ENCODE measurements around the gene PRM3.

Gene PRM3

DNA sequence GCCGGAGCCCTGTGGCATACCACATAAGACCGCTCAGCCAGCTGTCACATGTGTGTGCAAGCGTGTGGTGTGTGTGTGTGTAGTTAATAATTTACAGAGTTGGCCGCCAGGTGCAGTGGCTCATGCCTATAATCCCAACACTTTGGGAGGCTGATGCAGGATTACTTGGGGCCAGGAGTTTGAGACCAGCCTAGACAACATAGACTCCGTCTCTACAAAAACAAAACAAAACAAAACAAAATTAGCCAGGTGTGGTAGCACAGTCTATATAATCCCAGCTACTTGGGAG lies 37.8 kb downstream of the PRM3 start:
- no peak overlapping the region for H2BK12ac ChIP-seq (ENCODE audit: low read length in 2 of 2)
- H2AK5ac ChIP-seq (ENCODE audit: low read length, severe bottlenecking) = no peak overlapping the region
- H2BK5ac ChIP-seq (ENCODE audit: low read depth, low read length, poor library complexity, severe bottlenecking) = no peak overlapping the region
- H3K27ac ChIP-seq (ENCODE audit: low read length, poor library complexity, severe bottlenecking) = no peak overlapping the region
- no peak overlapping the region for H3K9ac ChIP-seq (ENCODE audit: low read length)
- H4K8ac ChIP-seq (ENCODE audit: low read length) = no peak overlapping the region
- no peak overlapping the region for H3K14ac ChIP-seq (ENCODE audit: low read length in 2 of 2)
- no peaks in the 10 kb centered on the region for H3K9me3 ChIP-seq (ENCODE audit: control insufficient read depth, low read length)
- WGBS = 91% methylated on average over 3 of the region's 5 CpGs
- no peak overlapping the region for H3K4me3 ChIP-seq (ENCODE audit: insufficient read depth in 1 of 2, low read depth in 1 of 2, low read length in 2 of 2)
- no peak overlapping the region for H3K4ac ChIP-seq (ENCODE audit: low read depth in 1 of 2, low read length in 2 of 2)
- H4K91ac ChIP-seq (ENCODE audit: low read length) = no peak overlapping the region
- H2BK15ac ChIP-seq (ENCODE audit: low read depth, poor library complexity, severe bottlenecking) = no peak overlapping the region
- DNase-seq = no peak
- H2BK120ac ChIP-seq (ENCODE audit: low read depth, low read length) = no peak overlapping the region
- peaks cover 2% of the 10 kb centered on the region for H3K4me1 ChIP-seq (ENCODE audit: control insufficient read depth, insufficient read depth, low read depth, low read length)
- H3K27me3 ChIP-seq (ENCODE audit: control insufficient read depth in 1 of 2, insufficient read depth in 1 of 2, low read length in 2 of 2) = no peaks in the 10 kb centered on the region
- H3K79me1 ChIP-seq (replicated peaks; ENCODE audit: low read length, poor library complexity, severe bottlenecking) = no peaks in the 10 kb centered on the region
- no peak overlapping the region for H3K18ac ChIP-seq (ENCODE audit: low read depth in 1 of 2, low read length in 2 of 2)
- H2AFZ ChIP-seq (ENCODE audit: low read depth, low read length) = no peak overlapping the region
- H3K36me3 ChIP-seq (ENCODE audit: control insufficient read depth in 1 of 2, insufficient read depth in 2 of 2, low read depth in 1 of 2, low read length in 2 of 2) = no peaks in the 10 kb centered on the region
- no peak overlapping the region for H3K23ac ChIP-seq (ENCODE audit: low read length in 2 of 2)
- H3K4me2 ChIP-seq (ENCODE audit: low read length, poor library complexity, severe bottlenecking) = no peak overlapping the region

- Histone ChIP-seq H3K4ac (ENCODE audit: low read depth in 1 of 2, low read length in 2 of 2) (no peak overlapping the region), H3K18ac (ENCODE audit: low read depth in 1 of 2, low read length in 2 of 2) (no peak overlapping the region), H3K4me1 (ENCODE audit: control insufficient read depth, insufficient read depth, low read depth, low read length) (peaks cover 2% of the 10 kb centered on the region), H3K27ac (ENCODE audit: low read length, poor library complexity, severe bottlenecking) (no peak overlapping the region), H3K9ac (ENCODE audit: low read length) (no peak overlapping the region), H2BK5ac (ENCODE audit: low read depth, low read length, poor library complexity, severe bottlenecking) (no peak overlapping the region), H2BK120ac (ENCODE audit: low read depth, low read length) (no peak overlapping the region), H3K9me3 (ENCODE audit: control insufficient read depth, low read length) (no peaks in the 10 kb centered on the region), H2BK15ac (ENCODE audit: low read depth, poor library complexity, severe bottlenecking) (no peak overlapping the region), H3K4me3 (ENCODE audit: insufficient read depth in 1 of 2, low read depth in 1 of 2, low read length in 2 of 2) (no peak overlapping the region), H3K36me3 (ENCODE audit: control insufficient read depth in 1 of 2, insufficient read depth in 2 of 2, low read depth in 1 of 2, low read length in 2 of 2) (no peaks in the 10 kb centered on the region), H3K27me3 (ENCODE audit: control insufficient read depth in 1 of 2, insufficient read depth in 1 of 2, low read length in 2 of 2) (no peaks in the 10 kb centered on the region), H4K91ac (ENCODE audit: low read length) (no peak overlapping the region), H3K14ac (ENCODE audit: low read length in 2 of 2) (no peak overlapping the region), H2AFZ (ENCODE audit: low read depth, low read length) (no peak overlapping the region), H2AK5ac (ENCODE audit: low read length, severe bottlenecking) (no peak overlapping the region), H3K4me2 (ENCODE audit: low read length, poor library complexity, severe bottlenecking) (no peak overlapping the region), H2BK12ac (ENCODE audit: low read length in 2 of 2) (no peak overlapping the region), H3K23ac (ENCODE audit: low read length in 2 of 2) (no peak overlapping the region), H4K8ac (ENCODE audit: low read length) (no peak overlapping the region), H3K79me1 (replicated peaks; ENCODE audit: low read length, poor library complexity, severe bottlenecking) (no peaks in the 10 kb centered on the region)
- WGBS = 78% methylated on average over 11 of the region's 13 CpGs
- DNase-seq = peak; percentile 66
These were observed 38.3 kb downstream of the PRM3 start for GRCh38 chr16:11234884-11235702.

GRCh38 chr16:11233727-11234376 lies 39.6 kb downstream of the PRM3 start:
- Histone ChIP-seq H3K4me1 (ENCODE audit: control insufficient read depth, insufficient read depth, low read depth, low read length) (peaks cover 2% of the 10 kb centered on the region), H2BK5ac (ENCODE audit: low read depth, low read length, poor library complexity, severe bottlenecking) (no peak overlapping the region), H3K23ac (ENCODE audit: low read length in 2 of 2) (no peak overlapping the region), H3K4me2 (ENCODE audit: low read length, poor library complexity, severe bottlenecking) (no peak overlapping the region), H3K27me3 (ENCODE audit: control insufficient read depth in 1 of 2, insufficient read depth in 1 of 2, low read length in 2 of 2) (no peaks in the 10 kb centered on the region), H3K9ac (ENCODE audit: low read length) (no peak overlapping the region), H3K18ac (ENCODE audit: low read depth in 1 of 2, low read length in 2 of 2) (no peak overlapping the region), H4K8ac (ENCODE audit: low read length) (no peak overlapping the region), H3K27ac (ENCODE audit: low read length, poor library complexity, severe bottlenecking) (no peak overlapping the region), H3K79me1 (replicated peaks; ENCODE audit: low read length, poor library complexity, severe bottlenecking) (no peaks in the 10 kb centered on the region), H2BK12ac (ENCODE audit: low read length in 2 of 2) (no peak overlapping the region), H3K9me3 (ENCODE audit: control insufficient read depth, low read length) (no peaks in the 10 kb centered on the region), H3K14ac (ENCODE audit: low read length in 2 of 2) (no peak overlapping the region), H2AFZ (ENCODE audit: low read depth, low read length) (no peak overlapping the region), H2AK5ac (ENCODE audit: low read length, severe bottlenecking) (no peak overlapping the region), H3K4me3 (ENCODE audit: insufficient read depth in 1 of 2, low read depth in 1 of 2, low read length in 2 of 2) (no peak overlapping the region), H2BK120ac (ENCODE audit: low read depth, low read length) (no peak overlapping the region), H2BK15ac (ENCODE audit: low read depth, poor library complexity, severe bottlenecking) (no peak overlapping the region), H4K91ac (ENCODE audit: low read length) (no peak overlapping the region), H3K36me3 (ENCODE audit: control insufficient read depth in 1 of 2, insufficient read depth in 2 of 2, low read depth in 1 of 2, low read length in 2 of 2) (no peaks in the 10 kb centered on the region), H3K4ac (ENCODE audit: low read depth in 1 of 2, low read length in 2 of 2) (no peak overlapping the region)
- DNase-seq = no peak
- 88% methylated on average over 6 of the region's 8 CpGs for WGBS

DNA sequence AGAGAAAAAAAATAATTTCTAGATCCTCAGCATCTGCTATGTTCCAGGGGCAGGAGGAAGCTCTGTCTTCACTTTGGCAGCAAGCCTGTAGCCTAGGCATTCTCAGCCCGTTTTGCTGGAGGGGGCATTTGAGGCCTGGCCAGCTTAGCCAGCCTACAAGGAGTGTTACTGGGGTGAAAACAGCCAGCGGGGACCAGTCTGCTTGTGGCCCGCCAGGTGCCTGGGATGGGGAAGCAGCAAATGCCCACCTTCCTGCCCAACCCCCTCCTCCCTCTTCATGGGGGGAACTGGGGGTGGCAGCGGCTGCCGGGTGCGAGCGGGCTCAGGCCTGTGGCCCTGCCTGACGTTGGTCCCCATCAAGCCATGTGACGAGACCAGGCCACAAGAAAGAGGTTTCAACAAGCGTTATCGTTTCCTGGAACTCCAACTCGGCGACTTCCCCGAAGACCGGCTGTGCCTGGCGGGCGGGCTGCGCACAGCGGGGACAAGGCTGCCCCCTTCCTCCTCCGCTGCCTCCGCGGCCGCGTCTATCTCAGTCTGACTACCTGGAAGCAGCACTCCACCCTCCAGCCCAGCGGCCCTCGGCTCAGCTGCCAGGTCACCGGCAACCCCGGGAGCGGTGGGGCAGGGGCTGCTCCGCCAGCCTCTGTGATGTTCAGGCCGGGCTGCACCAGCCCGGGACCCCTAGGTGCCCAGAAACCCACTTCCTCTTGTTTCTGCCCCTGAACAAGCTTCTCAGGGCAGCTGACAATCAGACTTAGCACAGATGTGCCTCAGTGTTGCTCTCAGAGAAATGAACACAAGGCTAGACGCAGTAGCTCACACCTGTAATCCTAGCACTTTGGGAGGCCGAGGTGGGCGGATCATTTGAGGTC lies 40.3 kb downstream of the PRM3 start:
- no peak overlapping the region for H2BK5ac ChIP-seq (ENCODE audit: low read depth, low read length, poor library complexity, severe bottlenecking)
- H4K91ac ChIP-seq (ENCODE audit: low read length) = peak overlapping the region; percentile 66
- WGBS = 52% methylated on average over 33 of the region's 35 CpGs
- no peak overlapping the region for H3K4me2 ChIP-seq (ENCODE audit: low read length, poor library complexity, severe bottlenecking)
- H3K4me3 ChIP-seq (ENCODE audit: insufficient read depth in 1 of 2, low read depth in 1 of 2, low read length in 2 of 2) = no peak overlapping the region
- peak overlapping the region; percentile 70 for H4K8ac ChIP-seq (ENCODE audit: low read length)
- peaks cover 2% of the 10 kb centered on the region for H3K4me1 ChIP-seq (ENCODE audit: control insufficient read depth, insufficient read depth, low read depth, low read length)
- peak overlapping the region; percentile 13 to 35 for H3K4ac ChIP-seq (ENCODE audit: low read depth in 1 of 2, low read length in 2 of 2)
- DNase-seq = no peak
- peak overlapping the region; percentile 55 to 82 for H3K18ac ChIP-seq (ENCODE audit: low read depth in 1 of 2, low read length in 2 of 2)
- peak overlapping the region in 1 of 2 experiments; percentile 62 for H3K14ac ChIP-seq (ENCODE audit: low read length in 2 of 2)
- H2BK120ac ChIP-seq (ENCODE audit: low read depth, low read length) = no peak overlapping the region
- H3K27ac ChIP-seq (ENCODE audit: low read length, poor library complexity, severe bottlenecking) = no peak overlapping the region
- H2AFZ ChIP-seq (ENCODE audit: low read depth, low read length) = no peak overlapping the region
- H2BK12ac ChIP-seq (ENCODE audit: low read length in 2 of 2) = peak overlapping the region in 1 of 2 experiments; percentile 80
- H3K9ac ChIP-seq (ENCODE audit: low read length) = no peak overlapping the region
- no peak overlapping the region for H2AK5ac ChIP-seq (ENCODE audit: low read length, severe bottlenecking)
- H3K23ac ChIP-seq (ENCODE audit: low read length in 2 of 2) = no peak overlapping the region
- no peaks in the 10 kb centered on the region for H3K36me3 ChIP-seq (ENCODE audit: control insufficient read depth in 1 of 2, insufficient read depth in 2 of 2, low read depth in 1 of 2, low read length in 2 of 2)
- H3K79me1 ChIP-seq (replicated peaks; ENCODE audit: low read length, poor library complexity, severe bottlenecking) = no peaks in the 10 kb centered on the region
- no peaks in the 10 kb centered on the region for H3K27me3 ChIP-seq (ENCODE audit: control insufficient read depth in 1 of 2, insufficient read depth in 1 of 2, low read length in 2 of 2)
- no peaks in the 10 kb centered on the region for H3K9me3 ChIP-seq (ENCODE audit: control insufficient read depth, low read length)
- peak overlapping the region; percentile 34 for H2BK15ac ChIP-seq (ENCODE audit: low read depth, poor library complexity, severe bottlenecking)

Measured in mesenchymal stem cell (in vitro differentiated cells and primary cell).